Effector memory CD4-positive, alpha-beta T cell (primary cell): ENCODE measurements around the gene PRAC2.

Source experiments
- DNase-seq, 3 donors: peaks; one replicate each; pipeline ENCODE4 v3.0.0-alpha.2; 2020
- H3K27ac ChIP-seq: 2 replicates; pipeline ENCODE4 v1.7.0; 2013; ENCODE audit warnings: mild to moderate bottlenecking, low read length, moderate library complexity; ENCODE audit not compliant: insufficient read depth, poor library complexity, severe bottlenecking
- H3K27me3 ChIP-seq: replicated peaks from 2 replicates; pipeline ENCODE4 v1.7.0; 2013; ENCODE audit warnings: mild to moderate bottlenecking, low read length; ENCODE audit not compliant: insufficient read depth, control insufficient read depth, poor library complexity, severe bottlenecking
- H3K36me3 ChIP-seq: 2 replicates; pipeline ENCODE4 v1.7.0; 2013; ENCODE audit warnings: mild to moderate bottlenecking, low read length, moderate library complexity; ENCODE audit not compliant: control insufficient read depth, insufficient read depth
- H3K4me1 ChIP-seq: 2 replicates; pipeline ENCODE4 v1.7.0; 2013; ENCODE audit warnings: low read length, mild to moderate bottlenecking; ENCODE audit not compliant: control insufficient read depth, insufficient read depth, poor library complexity, severe bottlenecking
- H3K4me3 ChIP-seq: 2 replicates; pipeline ENCODE4 v1.7.0; 2013; ENCODE audit warnings: low read length, low read depth, mild to moderate bottlenecking; ENCODE audit not compliant: insufficient read depth, poor library complexity, severe bottlenecking
- H3K9me3 ChIP-seq: 2 replicates; pipeline ENCODE4 v1.7.0; 2013; ENCODE audit warnings: mild to moderate bottlenecking, low read length, moderate library complexity; ENCODE audit not compliant: control insufficient read depth

The PRAC2 gene

GRCh38 chr17:48726916-48727286, 3.9 kb downstream of the PRAC2 start:
- H3K9me3 ChIP-seq: no peaks in the 10 kb centered on the region

GRCh38 chr17:48727415-48728175, 4.6 kb downstream of the PRAC2 start:
- H3K9me3 ChIP-seq: no peaks in the 10 kb centered on the region
- H3K27ac ChIP-seq: no peak overlapping the region
- H3K4me1 ChIP-seq: peaks cover 32% of the 10 kb centered on the region
- peaks cover 81% of the 10 kb centered on the region for H3K27me3 ChIP-seq
- no peak for DNase-seq
- no peaks in the 10 kb centered on the region for H3K36me3 ChIP-seq
- H3K4me3 ChIP-seq: no peak overlapping the region

More at GRCh38 chr17:48726916-48727286, 3.9 kb downstream of the PRAC2 start:
- Histone ChIP-seq H3K27ac (no peak overlapping the region), H3K4me3 (no peak overlapping the region), H3K4me1 (peaks cover 32% of the 10 kb centered on the region), H3K27me3 (peaks cover 88% of the 10 kb centered on the region), H3K36me3 (no peaks in the 10 kb centered on the region)
- DNase-seq: no peak

- H3K4me1 ChIP-seq: peaks cover 33% of the 10 kb centered on the region
- no peaks in the 10 kb centered on the region for H3K36me3 ChIP-seq
- peak within 1 kb of the TSS; percentile 6 for H3K4me3 ChIP-seq
- H3K9me3 ChIP-seq: no peaks in the 10 kb centered on the region
- H3K27ac ChIP-seq: no peak within 1 kb of the TSS
- peaks cover 81% of the 10 kb centered on the region for H3K27me3 ChIP-seq
- peak in 1 of 3 donors; percentile 20 for DNase-seq
Measured at GRCh38 chr17:48728232-48729231, 5.5 kb downstream of the PRAC2 start, which contains the start of gene HOXB13. Gene HOXB13, minus strand, starts transcription at chr17:48728750. Its CDS starts 157 bp downstream, at chr17:48728593.

GRCh38 chr17:48729335-48730239, 6.6 kb downstream of the PRAC2 start:
- Histone ChIP-seq H3K4me3 (no peak overlapping the region), H3K4me1 (peaks cover 24% of the 10 kb centered on the region), H3K9me3 (no peaks in the 10 kb centered on the region), H3K27ac (no peak overlapping the region), H3K36me3 (no peaks in the 10 kb centered on the region), H3K27me3 (peaks cover 81% of the 10 kb centered on the region)
- no peak for DNase-seq

- peaks cover 19% of the 10 kb centered on the region for H3K4me1 ChIP-seq
- H3K27me3 ChIP-seq: peaks cover 79% of the 10 kb centered on the region
- no peak overlapping the region for H3K27ac ChIP-seq
- no peak for DNase-seq
- H3K9me3 ChIP-seq: no peaks in the 10 kb centered on the region
- no peaks in the 10 kb centered on the region for H3K36me3 ChIP-seq
- no peak overlapping the region for H3K4me3 ChIP-seq
Measured at GRCh38 chr17:48730240-48730550, 7.2 kb downstream of the PRAC2 start.

- Histone ChIP-seq H3K36me3 (no peaks in the 10 kb centered on the region), H3K27me3 (peaks cover 67% of the 10 kb centered on the region), H3K4me3 (no peak overlapping the region), H3K4me1 (peaks cover 17% of the 10 kb centered on the region), H3K9me3 (no peaks in the 10 kb centered on the region), H3K27ac (no peak overlapping the region)
- no peak for DNase-seq
Measured at GRCh38 chr17:48731355-48731754, 8.4 kb downstream of the PRAC2 start.

GRCh38 chr17:48732688-48733629, 10.0 kb downstream of the PRAC2 start:
- Histone ChIP-seq H3K36me3 (no peaks in the 10 kb centered on the region), H3K27me3 (peaks cover 56% of the 10 kb centered on the region), H3K4me3 (no peak overlapping the region), H3K27ac (no peak overlapping the region), H3K4me1 (peaks cover 16% of the 10 kb centered on the region), H3K9me3 (no peaks in the 10 kb centered on the region)
- no peak for DNase-seq

- Histone ChIP-seq H3K27me3 (peaks cover 55% of the 10 kb centered on the region), H3K36me3 (no peaks in the 10 kb centered on the region), H3K4me3 (no peak overlapping the region), H3K9me3 (no peaks in the 10 kb centered on the region), H3K4me1 (peaks cover 13% of the 10 kb centered on the region), H3K27ac (no peak overlapping the region)
- no peak for DNase-seq
Measured at GRCh38 chr17:48733632-48734328, 10.8 kb downstream of the PRAC2 start.
